Right cardiac atrium (tissue), 5 donors: ENCODE results near the gene GLB1L3. TPM values are rescaled to one million over a fixed set of nuclear protein-coding genes. Genes with fewer than 3 reads are reported as not detected.
A peak's percentile ranks its signal among the peaks of the same experiment; 100 is the strongest.

Source experiments
- ATAC-seq, 2 donors: fragments of 200-7000 bp; cut with Tn5 transposase; one replicate each; pipeline versions ENCODE4 v1.8.0 to v1.9.1; 2020; ENCODE audit warnings: moderate library complexity in 2 of 2, mild to moderate bottlenecking in 1 of 2
- DNase-seq, 3 donors: peaks; one replicate each; pipeline ENCODE4 v3.0.0-alpha.2; 2020
- H3K27ac ChIP-seq: one replicate; pipeline ENCODE4 v1.5.1; 2013; ENCODE audit warnings: mild to moderate bottlenecking, low read length, control low read depth, moderate library complexity
- H3K27me3 ChIP-seq: one replicate; pipeline ENCODE4 v1.6.1; 2013; ENCODE audit not compliant: control insufficient read depth, insufficient read depth
- H3K4me1 ChIP-seq: one replicate; pipeline ENCODE4 v1.6.1; 2013; ENCODE audit warnings: low read length; ENCODE audit not compliant: control insufficient read depth, insufficient read depth
- H3K4me3 ChIP-seq: one replicate; pipeline ENCODE4 v1.5.1; 2013; ENCODE audit warnings: low read length, control low read depth
- H3K9me3 ChIP-seq: one replicate; pipeline ENCODE4 v1.6.1; 2013; ENCODE audit warnings: low read length; ENCODE audit not compliant: control insufficient read depth
- WGBS: extraction: QIAGEN DNeasy Blood & Tissue Kit; methylation state at CpG from one replicate; pipeline ENCODE4 v1.1.7; 2013; 5-methylcytosine and 5-hydroxymethylcytosine counted together
- intact Hi-C, 4 donors: fragments of 100-400 bp; cut with DNase I; formaldehyde crosslinking; loops; one replicate each; pipeline versions ENCODE4 v1.11.0 to v1.14.0; 2022 to 2023
- polyA plus RNA-seq: library from polyadenylated mRNA; stranded (reverse); fragments of 200-250 nt; gene quantifications from one replicate; pipeline ENCODE4 v1.2.3, GENCODE V29; 2013
- total RNA-seq, 4 donors: library from RNA; stranded (reverse); fragmentation: NEBNext Ultra II Directional; extraction: Animal tissue kit (Norgen Biotek cat#: 25700); gene quantifications; one replicate each; pipeline ENCODE4 v1.2.1, GENCODE V29; 2021
- donor health status: healthy with polysubstance abuse.
- donor health status: DM: no; HTN: yes; CAD: no.
- donor health status: DM: no; HTN: no; CAD: no.
- donor health status: DM: no; HTN: yes; CAD: no; lungs with severe emphysema.
- donor health status: DM: yes; HTN: yes; CAD: no.

Gene GLB1L3
- total and polyA plus RNA-seq, 5 donors, result not detected

DNA sequence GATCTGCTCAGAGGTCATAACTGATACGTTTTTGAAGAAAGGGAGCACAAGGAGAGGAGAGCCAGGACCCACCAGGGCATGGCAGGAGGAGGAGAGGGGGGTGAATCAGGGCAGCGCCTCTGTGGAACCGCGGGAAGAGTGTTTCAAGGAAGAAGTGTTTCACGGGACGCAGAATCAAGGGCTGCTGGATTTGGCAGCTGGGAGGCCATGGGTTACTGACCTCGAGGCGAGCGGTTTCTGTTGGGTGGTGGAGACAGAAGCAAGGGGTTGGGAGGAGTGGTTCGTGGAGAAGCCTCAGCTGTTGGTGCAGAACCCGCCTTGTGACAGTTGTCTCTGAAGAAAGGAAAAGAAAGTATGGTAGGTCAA is 38.6 kb upstream of the GLB1L3 start:
- DNase-seq (no peak), ATAC-seq (no peak)
- WGBS, result 78% methylated on average over 11 of the region's 11 CpGs
- Histone ChIP-seq H3K4me1 (no peaks in the 10 kb centered on the region), H3K4me3 (no peak overlapping the region), H3K27me3 (no peaks in the 10 kb centered on the region), H3K27ac (no peak overlapping the region), H3K9me3 (no peaks in the 10 kb centered on the region)
- intact Hi-C loops, result no loop called here

DNA sequence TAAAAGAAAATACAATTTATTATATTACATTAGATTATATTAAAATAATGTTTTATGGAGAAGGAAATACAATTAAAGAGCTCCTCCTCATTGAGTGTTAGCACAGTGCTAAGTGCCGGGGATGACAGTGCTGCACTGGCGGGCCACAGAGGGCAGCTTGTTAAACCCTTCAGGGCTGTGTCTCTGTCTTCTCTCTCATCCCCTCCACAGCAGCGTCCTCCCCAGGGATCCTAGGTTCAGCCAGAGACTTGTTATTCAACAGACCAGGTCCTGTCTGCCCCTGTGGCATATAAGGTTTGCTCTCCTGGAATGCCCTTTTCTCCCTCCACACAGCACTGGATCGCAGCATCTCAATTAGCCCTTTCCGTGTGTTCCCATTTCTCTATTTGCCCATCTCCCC is 37.2 kb upstream of the GLB1L3 start:
- ATAC-seq (no peak), DNase-seq (no peak)
- 97% methylated on average over 5 of the region's 5 CpGs for WGBS
- Histone ChIP-seq H3K27me3 (no peaks in the 10 kb centered on the region), H3K4me1 (no peaks in the 10 kb centered on the region), H3K27ac (no peak overlapping the region), H3K4me3 (no peak overlapping the region), H3K9me3 (no peaks in the 10 kb centered on the region)
- intact Hi-C loops, result no loop called here

DNA sequence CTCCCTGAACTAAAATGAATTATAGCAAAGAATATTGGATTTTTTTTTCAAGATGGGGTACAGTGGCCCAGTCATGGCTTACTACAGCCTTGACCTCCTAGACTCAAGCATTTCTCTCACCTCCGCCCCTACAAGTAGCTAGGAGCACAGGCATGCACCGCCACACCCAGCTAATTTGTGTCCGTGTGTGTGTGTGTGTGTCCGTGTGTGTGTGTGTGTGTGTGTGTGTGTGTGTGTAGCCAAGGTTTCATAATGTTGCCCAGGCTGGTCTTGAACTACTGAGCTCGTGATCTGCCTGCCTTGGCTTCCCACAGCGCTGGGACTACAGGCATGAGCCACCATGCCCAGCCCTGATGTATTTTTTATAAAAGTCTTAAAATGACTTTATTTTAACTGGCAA is 35.6 kb upstream of the GLB1L3 start:
- intact Hi-C loops, result no loop called here
- Histone ChIP-seq H3K4me3 (no peak overlapping the region), H3K27ac (no peak overlapping the region), H3K9me3 (no peaks in the 10 kb centered on the region), H3K4me1 (no peaks in the 10 kb centered on the region), H3K27me3 (no peaks in the 10 kb centered on the region)
- ATAC-seq (no peak), DNase-seq (no peak)
- 74% methylated on average over 6 of the region's 6 CpGs for WGBS

DNA sequence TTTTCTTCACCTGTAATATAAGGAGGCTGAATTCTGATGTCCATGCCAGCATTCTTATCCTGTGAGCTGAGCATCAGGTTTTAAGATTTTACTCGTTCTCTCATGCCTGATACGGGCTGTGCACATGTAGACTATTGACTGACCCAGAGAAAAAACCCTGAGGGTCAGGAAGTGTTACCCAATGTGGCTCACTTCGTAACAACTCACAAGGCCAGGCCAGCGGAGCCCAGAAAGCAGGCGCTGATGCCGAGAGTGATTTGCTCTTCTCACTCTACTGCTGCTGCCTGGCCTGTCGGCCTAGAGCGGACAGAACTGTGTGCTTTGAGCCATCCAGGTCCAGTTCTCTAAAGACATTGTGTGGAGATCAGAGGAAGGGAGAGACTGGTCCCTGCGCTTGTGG is 33.8 kb upstream of the GLB1L3 start:
- 87% methylated on average over 9 of the region's 9 CpGs for WGBS
- Histone ChIP-seq H3K4me3 (no peak overlapping the region), H3K9me3 (no peaks in the 10 kb centered on the region), H3K4me1 (no peaks in the 10 kb centered on the region), H3K27ac (no peak overlapping the region), H3K27me3 (no peaks in the 10 kb centered on the region)
- ATAC-seq, result no peak
- no peak for DNase-seq
- intact Hi-C loops, result no loop called here

DNA sequence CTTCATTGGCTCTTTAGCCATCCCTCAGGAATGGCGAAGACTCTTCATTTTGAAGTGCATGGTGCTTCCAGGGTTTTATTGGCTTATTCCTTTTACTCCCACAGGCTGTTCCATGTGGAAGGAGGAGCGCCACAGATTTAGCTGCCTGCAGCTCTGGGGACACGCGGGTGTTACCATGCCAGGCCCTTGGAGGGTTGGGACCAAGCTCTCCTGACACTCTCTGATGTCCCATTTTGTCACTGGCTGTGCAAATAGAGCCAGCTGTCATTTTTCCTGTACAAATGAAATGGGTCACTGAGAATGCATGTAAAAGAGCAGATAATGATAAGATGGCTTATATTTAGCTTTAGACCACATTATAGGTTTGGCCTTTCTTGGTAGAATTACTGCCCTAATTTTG is 32.3 kb upstream of the GLB1L3 start:
- Histone ChIP-seq H3K27ac (no peak overlapping the region), H3K4me1 (no peaks in the 10 kb centered on the region), H3K27me3 (no peaks in the 10 kb centered on the region), H3K9me3 (no peaks in the 10 kb centered on the region), H3K4me3 (no peak overlapping the region)
- DNase-seq (no peak), ATAC-seq (no peak)
- WGBS, result 97% methylated on average over 4 of the region's 4 CpGs
- intact Hi-C loops, result no loop called here

DNA sequence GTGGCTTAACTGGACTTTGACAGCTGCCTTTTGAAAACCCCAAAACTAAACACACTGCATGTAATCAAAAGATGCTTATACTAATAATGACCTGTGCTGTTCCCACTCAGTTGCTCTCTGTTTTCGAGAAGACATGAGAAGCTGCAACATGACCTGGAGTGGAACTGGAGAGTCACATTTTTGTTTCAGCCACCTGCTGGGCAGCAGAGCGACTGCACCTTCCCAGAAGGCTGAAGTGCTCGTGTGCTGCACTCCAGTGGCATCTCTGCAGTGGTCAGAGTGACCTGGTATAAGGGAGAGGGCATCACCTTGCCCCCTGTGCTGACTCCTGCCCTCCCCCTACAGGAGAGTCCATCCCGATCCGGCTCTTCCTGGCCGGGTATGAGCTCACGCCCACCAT is 31.6 kb upstream of the GLB1L3 start:
- Histone ChIP-seq H3K4me3 (no peak overlapping the region), H3K9me3 (no peaks in the 10 kb centered on the region), H3K27me3 (no peaks in the 10 kb centered on the region), H3K27ac (no peak overlapping the region), H3K4me1 (no peaks in the 10 kb centered on the region)
- WGBS, result 59% methylated on average over 7 of the region's 7 CpGs
- intact Hi-C loops, result no loop called here
- DNase-seq, result no peak
- peak; percentile 34 to 43 for ATAC-seq

DNA sequence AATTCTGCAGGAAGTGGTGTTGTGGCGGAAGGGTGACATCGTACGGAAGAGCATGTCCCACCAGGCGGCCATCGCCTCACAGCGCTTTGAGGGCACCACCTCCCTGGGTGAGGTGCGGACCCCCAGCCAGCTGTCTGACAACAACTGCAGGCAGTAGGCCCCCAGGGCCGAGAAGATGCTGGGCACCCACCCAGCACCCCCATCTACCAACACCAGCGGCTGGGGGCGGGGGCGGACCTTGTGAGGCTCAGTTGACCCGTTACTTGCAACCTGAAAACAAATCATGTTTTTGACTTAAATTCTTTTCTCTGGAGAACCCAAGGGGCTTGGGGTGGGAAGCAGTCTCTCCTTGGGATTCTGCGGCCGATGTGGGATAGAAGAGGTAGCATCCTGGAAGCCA is 30.7 kb upstream of the GLB1L3 start:
- peak in 1 of 3 donors; percentile 63 for DNase-seq
- 93% methylated on average over 14 of the region's 14 CpGs for WGBS

DNA sequence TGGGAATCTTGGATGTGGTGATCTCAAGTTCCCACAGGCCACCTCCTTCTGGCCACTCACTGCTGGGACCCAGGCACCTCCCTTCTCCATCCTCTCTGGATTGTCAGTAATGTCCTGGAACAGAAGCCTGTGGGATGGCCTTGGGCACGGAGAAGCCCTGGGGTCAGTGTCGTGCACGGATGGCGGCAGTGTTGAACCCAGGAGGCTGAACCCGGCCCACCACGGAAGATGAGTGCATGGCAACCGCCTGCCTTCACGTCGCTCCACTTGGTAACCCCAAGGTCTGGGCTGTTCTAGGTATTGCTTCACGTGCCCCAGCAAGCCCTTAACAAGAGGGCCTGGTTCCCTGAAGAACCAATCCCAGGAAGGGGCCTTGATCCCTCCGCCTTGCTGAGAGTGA is 30.1 kb upstream of the GLB1L3 start:
- intact Hi-C loops, result no loop called here
- H3K4me3 ChIP-seq, result no peak overlapping the region
- ATAC-seq (no peak), DNase-seq (no peak)
- H3K4me1 ChIP-seq, result no peaks in the 10 kb centered on the region
- H3K27me3 ChIP-seq, result no peaks in the 10 kb centered on the region
- no peak overlapping the region for H3K27ac ChIP-seq
- 93% methylated on average over 11 of the region's 11 CpGs for WGBS
- no peaks in the 10 kb centered on the region for H3K9me3 ChIP-seq

More for the DNA sequence above, 30.7 kb upstream of the GLB1L3 start:
- Histone ChIP-seq H3K27ac (no peak overlapping the region), H3K27me3 (no peaks in the 10 kb centered on the region), H3K4me3 (no peak overlapping the region), H3K4me1 (no peaks in the 10 kb centered on the region), H3K9me3 (no peaks in the 10 kb centered on the region)
- intact Hi-C loops, result no loop called here
- no peak for ATAC-seq

DNA sequence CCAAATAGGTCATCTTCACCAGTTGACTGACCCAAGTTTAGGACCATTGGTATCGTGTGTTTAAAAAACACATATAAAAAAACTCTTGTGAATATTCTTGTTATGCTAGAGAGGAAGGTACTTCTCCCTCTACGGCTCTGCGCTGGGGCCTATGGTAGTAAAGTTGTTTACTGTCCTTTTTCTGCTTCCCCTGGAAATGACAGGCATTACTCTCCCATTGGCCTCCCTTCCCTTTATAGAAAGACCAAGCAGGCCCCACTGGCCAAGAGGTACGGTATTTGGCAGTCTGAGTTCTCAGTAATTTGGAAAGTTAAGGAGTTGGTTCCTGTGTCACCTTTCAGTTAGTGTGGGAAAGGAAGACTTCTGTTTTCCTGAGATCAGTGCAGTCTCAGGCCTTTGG is 29.5 kb upstream of the GLB1L3 start:
- Histone ChIP-seq H3K27me3 (no peaks in the 10 kb centered on the region), H3K4me3 (no peak overlapping the region), H3K4me1 (no peaks in the 10 kb centered on the region), H3K27ac (no peak overlapping the region), H3K9me3 (no peaks in the 10 kb centered on the region)
- intact Hi-C loops, result no loop called here
- DNase-seq (no peak), ATAC-seq (no peak)
- WGBS, result 82% methylated on average over 4 of the region's 4 CpGs

DNA sequence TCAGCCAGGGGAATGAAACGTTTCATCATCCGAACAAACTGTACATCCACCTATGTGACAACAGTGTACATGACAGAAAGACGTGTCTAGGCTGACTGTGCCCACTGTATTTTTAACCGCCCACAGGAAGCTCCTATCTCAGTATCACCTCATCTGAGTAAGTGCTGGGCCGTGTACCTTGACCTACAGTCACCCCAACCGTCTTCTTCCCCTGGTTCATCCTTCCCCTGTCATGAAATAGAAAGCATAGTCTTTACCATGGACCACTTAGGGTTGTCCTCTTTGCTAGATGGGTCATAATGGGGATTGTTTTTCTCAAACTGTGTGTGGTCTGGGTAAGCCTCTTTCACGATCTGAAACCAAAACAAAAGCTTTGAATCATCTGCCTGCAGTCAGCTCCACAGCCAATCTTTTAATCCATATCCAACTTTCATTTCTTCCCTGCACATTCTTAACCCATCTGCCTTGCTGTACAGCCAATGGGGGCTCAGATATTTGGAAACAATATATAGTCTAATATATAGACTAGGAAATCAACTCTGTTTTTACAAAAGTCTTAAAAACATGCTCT is 27.2 kb upstream of the GLB1L3 start:
- no peak for DNase-seq
- ATAC-seq, result no peak
- Histone ChIP-seq H3K27me3 (no peaks in the 10 kb centered on the region), H3K4me3 (no peak overlapping the region), H3K27ac (no peak overlapping the region), H3K9me3 (no peaks in the 10 kb centered on the region), H3K4me1 (no peaks in the 10 kb centered on the region)
- WGBS, result 55% methylated on average over 7 of the region's 7 CpGs
- intact Hi-C loops, result no loop called here

DNA sequence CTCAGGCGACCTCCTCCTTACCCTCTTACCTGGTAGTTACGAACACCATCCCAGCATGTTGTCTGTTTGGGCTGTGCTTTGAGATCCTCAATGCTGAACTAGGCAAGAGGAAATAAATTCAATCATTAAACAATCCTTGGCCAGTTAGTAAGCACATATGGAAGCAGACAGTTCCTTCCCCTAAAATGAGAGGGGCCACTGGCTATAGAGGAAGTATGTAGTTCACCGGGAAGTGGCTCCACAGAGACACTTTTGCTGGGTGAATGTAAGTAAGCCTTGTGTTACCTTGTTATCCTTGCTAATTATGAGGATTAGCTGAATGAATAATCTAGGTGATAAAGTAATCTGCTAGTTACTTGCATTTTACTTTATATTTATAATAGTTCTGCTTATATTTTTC is 25.9 kb upstream of the GLB1L3 start:
- no peaks in the 10 kb centered on the region for H3K27me3 ChIP-seq
- WGBS, result 88% methylated on average over 3 of the region's 3 CpGs
- DNase-seq (no peak), ATAC-seq (no peak)
- H3K4me1 ChIP-seq, result no peaks in the 10 kb centered on the region
- H3K27ac ChIP-seq, result no peak overlapping the region
- no peaks in the 10 kb centered on the region for H3K9me3 ChIP-seq
- intact Hi-C loops, result no loop called here
- H3K4me3 ChIP-seq, result no peak overlapping the region

DNA sequence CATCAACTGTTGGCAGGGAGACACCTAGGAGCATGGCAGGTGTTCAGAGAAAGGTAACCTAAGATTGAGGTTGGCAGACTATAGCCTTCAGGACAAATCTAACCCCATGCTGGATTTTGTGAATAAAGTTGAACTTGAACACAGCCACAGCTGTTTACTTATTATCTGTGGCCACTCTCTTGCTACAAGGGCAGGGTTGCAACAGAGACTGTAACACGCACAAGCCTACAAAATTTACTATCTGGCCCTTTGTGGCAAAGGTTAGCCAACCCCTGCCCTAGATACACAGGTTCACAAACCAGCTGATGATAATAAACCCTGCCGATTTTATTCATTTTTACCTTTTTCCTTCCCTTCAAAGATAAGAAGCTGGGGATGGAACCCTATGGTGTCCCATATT is 25.5 kb upstream of the GLB1L3 start:
- H3K4me3 ChIP-seq, result no peak overlapping the region
- intact Hi-C loops, result no loop called here
- H3K27ac ChIP-seq, result no peak overlapping the region
- DNase-seq (no peak), ATAC-seq (no peak)
- no peaks in the 10 kb centered on the region for H3K9me3 ChIP-seq
- H3K4me1 ChIP-seq, result no peaks in the 10 kb centered on the region
- H3K27me3 ChIP-seq, result no peaks in the 10 kb centered on the region
- WGBS, result 88% methylated on average over 2 of the region's 2 CpGs
